Pancreas (tissue), 10 donors: ENCODE data around the gene MITD1. TPM values are rescaled to one million over a fixed set of nuclear protein-coding genes. Genes with fewer than 3 reads are reported as not detected.
"Not testable (repeated sequence)": the region's sequence is repeated elsewhere in the genome, so short reads cannot be mapped to it uniquely, and the experiment has no call there.

Experiments used
- ATAC-seq, 4 donors: fragments of 200-7000 bp; cut with Tn5 transposase; one replicate each; pipeline versions ENCODE4 v1.8.0 to v1.9.1; 2020; ENCODE audit warnings: mild to moderate bottlenecking in 4 of 4, moderate library complexity in 4 of 4
- DNase-seq, 6 donors: peaks; one replicate each; pipeline ENCODE4 v3.0.0-alpha.2; 2020
- FAIRE-seq: peaks from 2 replicates; lab custom pipeline; 2012; peaks lifted over from hg19 to GRCh38; lab: Jason Lieb, UNC
- H3K27ac ChIP-seq, 4 donors: fragments of 200-600 bp; sonication (generic); 1 replicate in 3 of 4; 2 replicates in 1 of 4; pipeline versions ENCODE4 v1.5.0 to v1.8.0; 2020
- H3K27me3 ChIP-seq, 4 donors: fragments of 200-600 bp; one replicate each; pipeline ENCODE4 v1.8.0; 2021
- H3K36me3 ChIP-seq, 3 donors: fragments of 200-600 bp; sonication (generic) in 1 of 3; one replicate each; pipeline versions ENCODE4 v1.5.0 to v1.8.0; 2020 to 2021
- H3K4me1 ChIP-seq, 3 donors: fragments of 200-600 bp; one replicate each; pipeline ENCODE4 v1.8.0; 2021
- H3K4me3 ChIP-seq, 4 donors: fragments of 200-600 bp; sonication (generic) in 2 of 4; one replicate each; pipeline versions ENCODE4 v1.5.0 to v1.8.0; 2020 to 2021
- H3K9me3 ChIP-seq, 4 donors: fragments of 200-600 bp; one replicate each; pipeline ENCODE4 v1.8.0; 2021
- CTCF ChIP-seq, 4 donors: fragments of 200-600 bp; sonication (generic) in 3 of 4; IDR thresholded peaks; one replicate each; pipeline versions ENCODE4 v1.5.0 to v1.8.0; 2021; ENCODE audit warnings: antibody characterized with exemption in 4 of 4
- WGBS, 2 donors: extraction: QIAGEN DNeasy Blood & Tissue Kit; methylation state at CpG; one replicate each; pipeline ENCODE4 v1.1.7; 2013; 5-methylcytosine and 5-hydroxymethylcytosine counted together
- intact Hi-C, 3 donors: fragments of 100-400 bp; cut with DNase I; formaldehyde crosslinking; loops; one replicate each; pipeline versions ENCODE4 v1.11.1 to v1.14.2; 2022
- polyA plus RNA-seq, 2 donors: library from polyadenylated mRNA; stranded (reverse); fragments of 200-250 nt; gene quantifications; one replicate each; pipeline ENCODE4 v1.2.3, GENCODE V29; 2013
- total RNA-seq, 6 donors: library from RNA; stranded (reverse); fragmentation: NEBNext Ultra II Directional in 4 of 6; extraction: Animal tissue kit (Norgen Biotek cat#: 25700) in 4 of 6; gene quantifications; one replicate each; pipeline versions ENCODE4 v1.2.1 to v1.2.4, GENCODE V29; 2021 to 2023
- donor health status: healthy with polysubstance abuse.
- donor health status: DM: no; HTN: no; CAD: no; lungs with moderate emphysema.
- donor health status: DM: no; HTN: no; CAD: no.
- donor health status: control.
- donor health status: control.
- donor health status: Bipolar disorder and iron deficiency.
- donor health status: DM: yes; HTN: yes; CAD: no.
- donor health status: DM: no; HTN: no; CAD: no.
- donor health status: DM: no; HTN: no; CAD: no.
- donor health status: DM: yes; HTN: yes; CAD: no.

MITD1 gene
- total and polyA plus RNA-seq, 8 donors, result 5.6 to 27.0 (median 8.0) TPM

- FAIRE-seq, result no peak
- Histone ChIP-seq H3K36me3 (peaks cover 0 to 5% (median 0%) of the 10 kb centered on the region in 3 donors), H3K9me3 (no peaks in the 10 kb centered on the region), H3K27ac (no peak overlapping the region), H3K27me3 (no peaks in the 10 kb centered on the region), H3K4me3 (no peak overlapping the region), H3K4me1 (no peaks in the 10 kb centered on the region)
- 86 to 95% methylated on average over 4 of the region's 4 CpGs for WGBS, 2 donors
- TF ChIP-seq CTCF (IDR thresholded peaks at IDR 0.05), result no peak
- intact Hi-C loops, result no loop called here
- ATAC-seq, result no peak
- no peak for DNase-seq
Measured at GRCh38 chr2:99201959-99202678, 21.3 kb upstream of the MITD1 start.

- intact Hi-C loops, result no loop called here
- H3K36me3 ChIP-seq, result peaks cover 0 to 22% (median 7%) of the 10 kb centered on the region in 3 donors
- no peak overlapping the region for H3K27ac ChIP-seq
- no peaks in the 10 kb centered on the region for H3K9me3 ChIP-seq
- H3K4me3 ChIP-seq, result no peak overlapping the region
- TF ChIP-seq CTCF (IDR thresholded peaks at IDR 0.05), result no peak
- H3K4me1 ChIP-seq, result no peaks in the 10 kb centered on the region
- H3K27me3 ChIP-seq, result no peaks in the 10 kb centered on the region
- DNase-seq, result no peak
- 83 to 84% methylated on average over 7 of the region's 7 CpGs for WGBS, 2 donors
- no peak for ATAC-seq
- no peak for FAIRE-seq
Measured at GRCh38 chr2:99200076-99200800, 19.4 kb upstream of the MITD1 start.

GRCh38 chr2:99198103-99198841, 17.4 kb upstream of the MITD1 start:
- no peaks in the 10 kb centered on the region for H3K9me3 ChIP-seq
- TF ChIP-seq CTCF (IDR thresholded peaks at IDR 0.05), result no peak
- DNase-seq (no peak), FAIRE-seq (no peak), ATAC-seq (no peak)
- H3K36me3 ChIP-seq, result peaks cover 0 to 25% (median 7%) of the 10 kb centered on the region in 3 donors
- no peaks in the 10 kb centered on the region for H3K27me3 ChIP-seq
- H3K4me1 ChIP-seq, result no peaks in the 10 kb centered on the region
- intact Hi-C loops, result no loop called here
- H3K27ac ChIP-seq, result no peak overlapping the region
- H3K4me3 ChIP-seq, result no peak overlapping the region
- WGBS, 2 donors, result 80 to 82% methylated on average over 6 of the region's 6 CpGs

GRCh38 chr2:99192364-99192763, 11.5 kb upstream of the MITD1 start:
- FAIRE-seq, H3K4me3 ChIP-seq, H3K9me3 ChIP-seq, H3K27me3 ChIP-seq, H3K27ac ChIP-seq, H3K4me1 ChIP-seq, DNase-seq, intact Hi-C loops, ATAC-seq: not testable (repeated sequence)
- peaks cover 0 to 23% (median 7%) of the 10 kb centered on the region in 3 donors for H3K36me3 ChIP-seq
- 95 to 99% methylated on average over 4 of the region's 4 CpGs for WGBS, 2 donors

- Histone ChIP-seq H3K4me3 (no peak overlapping the region), H3K4me1 (no peaks in the 10 kb centered on the region), H3K9me3 (no peaks in the 10 kb centered on the region), H3K27me3 (no peaks in the 10 kb centered on the region), H3K27ac (no peak overlapping the region), H3K36me3 (peaks cover 0 to 6% (median 0%) of the 10 kb centered on the region in 3 donors)
- intact Hi-C loops, result no loop called here
- 81% methylated on average over 1 of the region's 1 CpG for whole genome bisulfite sequencing, 2 donors
- FAIRE-seq (no peak), DNase-seq (no peak), ATAC-seq (no peak)
- TF ChIP-seq CTCF (IDR thresholded peaks at IDR 0.05), result no peak
Measured at GRCh38 chr2:99190548-99190947, 9.7 kb upstream of the MITD1 start.
